ENCODE data around the gene DNAJC30.
"Not testable (repeated sequence)": the region's sequence is repeated elsewhere in the genome, so short reads cannot be mapped to it uniquely, and the experiment has no call there.

The DNAJC30 gene

GRCh38 chr7:73683056-73683787 lies at the start of gene DNAJC30, which contains the start of gene BUD23:
DNAJC30 (minus strand) TSS chr7:73683453; CDS start chr7:73683423, 30 bp downstream.
BUD23 (plus strand) TSS chr7:73683597; CDS start chr7:73683626, 29 bp downstream.
- peak; percentile 96 to 98 for DNase-seq

GRCh38 chr7:73732397-73732796 lies 49.1 kb upstream of the DNAJC30 start:
- DNase-seq: no peak

- DNase-seq: no peak
Measured at GRCh38 chr7:73730485-73730884, 47.2 kb upstream of the DNAJC30 start.

- DNase-seq: no peak
Measured at GRCh38 chr7:73728551-73728950, 45.3 kb upstream of the DNAJC30 start.

- DNase-seq: no peak
Measured at GRCh38 chr7:73727952-73728351, 44.7 kb upstream of the DNAJC30 start.

GRCh38 chr7:73726083-73726466 lies 42.8 kb upstream of the DNAJC30 start:
- no peak for DNase-seq

GRCh38 chr7:73723813-73724212 lies 40.6 kb upstream of the DNAJC30 start:
- no peak for DNase-seq

- DNase-seq: no peak
Measured at GRCh38 chr7:73722785-73723184, 39.5 kb upstream of the DNAJC30 start.

GRCh38 chr7:73722182-73722581 lies 38.9 kb upstream of the DNAJC30 start:
- DNase-seq: not testable (repeated sequence)

GRCh38 chr7:73721377-73721817 lies 38.1 kb upstream of the DNAJC30 start:
- DNase-seq: no peak

GRCh38 chr7:73720443-73720842 lies 37.2 kb upstream of the DNAJC30 start:
- not testable (repeated sequence) for DNase-seq

GRCh38 chr7:73719806-73720169 lies 36.5 kb upstream of the DNAJC30 start:
- no peak for DNase-seq

GRCh38 chr7:73718905-73719805 lies 35.9 kb upstream of the DNAJC30 start, which contains the start of gene STX1A:
STX1A (minus strand) TSS chr7:73719669; CDS start chr7:73719631, 38 bp downstream.
- peak; percentile 65 to 74 for DNase-seq

GRCh38 chr7:73718438-73718881 lies 35.2 kb upstream of the DNAJC30 start:
- DNase-seq: peak in 1 of 2 experiments; percentile 33

- peak; percentile 64 to 78 for DNase-seq
Measured at GRCh38 chr7:73717991-73718405, 34.7 kb upstream of the DNAJC30 start.

- no peak for DNase-seq
Measured at GRCh38 chr7:73717025-73717807, 34.0 kb upstream of the DNAJC30 start.

- DNase-seq: no peak
Measured at GRCh38 chr7:73716318-73716890, 33.2 kb upstream of the DNAJC30 start.

- DNase-seq: peak; percentile 48 to 51
Measured at GRCh38 chr7:73715648-73716317, 32.5 kb upstream of the DNAJC30 start.

- DNase-seq: not testable (repeated sequence)
Measured at GRCh38 chr7:73713319-73713718, 30.1 kb upstream of the DNAJC30 start.

- DNase-seq: no peak
Measured at GRCh38 chr7:73712773-73713172, 29.5 kb upstream of the DNAJC30 start.

GRCh38 chr7:73708961-73709549 lies 25.8 kb upstream of the DNAJC30 start:
- no peak for DNase-seq
